SK-N-SH (cell line): ENCODE measurements around the gene RASGRF2. TPM values are rescaled to one million over a fixed set of nuclear protein-coding genes. Genes with fewer than 3 reads are reported as not detected.

ENCODE experiments used
- CTCF ChIA-PET: fragments of 300-600, 350-600 bp; formaldehyde crosslinking; extraction: SDS; loops from one replicate; lab custom pipeline; 2021; lab: Yijun Ruan, JAX
- POLR2A ChIA-PET: fragments of 350-600 bp; sonication (Branson Sonifier 250); formaldehyde crosslinking; extraction: SDS; loops from one replicate; lab custom pipeline; 2020; ENCODE audit warnings: antibody characterized with exemption, inconsistent platforms; lab: Yijun Ruan, JAX
- DNase-seq: peaks from one replicate; pipeline ENCODE4 v3.0.0; 2012
- H2AFZ ChIP-seq: fragments of 200-600 bp; sonication (generic); 2 replicates; pipeline ENCODE4 v1.8.1; 2016; ENCODE audit warnings: antibody characterized with exemption, mild to moderate bottlenecking, low read depth
- H3F3A ChIP-seq: fragments of 200-600 bp; sonication (generic); replicated peaks from 2 replicates; pipeline ENCODE3; 2016; ENCODE audit warnings: antibody characterized with exemption, mild to moderate bottlenecking; ENCODE audit not compliant: insufficient read depth
- H3K27ac ChIP-seq, 2 experiments: fragments of 200-500 bp in 1 of 2; fragments of 200-600 bp in 1 of 2; sonication (Bioruptor generic) in 1 of 2; sonication (generic), shearing (Covaris generic) in 1 of 2; 2 replicates each; pipeline versions ENCODE4 v1.5.1 to v1.6.1; 2014 to 2016; ENCODE audit warnings: low read depth in 2 of 2, inconsistent platforms in 1 of 2, low read length in 1 of 2, mild to moderate bottlenecking in 1 of 2, mixed read lengths in 1 of 2
- H3K27me3 ChIP-seq: fragments of 200-600 bp; sonication (generic), shearing (Covaris generic); 2 replicates; pipeline ENCODE4 v1.6.1; 2016; ENCODE audit warnings: mixed run types; ENCODE audit not compliant: insufficient read depth
- H3K36me3 ChIP-seq, 2 experiments: fragments of 200-500 bp in 1 of 2; fragments of 200-600 bp in 1 of 2; sonication (Bioruptor generic) in 1 of 2; sonication (generic) in 1 of 2; replicated peaks in 1 of 2; 2 replicates each; pipeline versions ENCODE3 to v1.5.1; 2014 to 2016; ENCODE audit warnings: low read length in 1 of 2, mild to moderate bottlenecking in 1 of 2; ENCODE audit not compliant: insufficient read depth in 2 of 2, control insufficient read depth in 1 of 2
- H3K4me1 ChIP-seq, 2 experiments: fragments of 200-500 bp in 1 of 2; fragments of 200-600 bp in 1 of 2; sonication (Bioruptor generic) in 1 of 2; sonication (generic), shearing (Covaris generic) in 1 of 2; 2 replicates each; pipeline versions ENCODE4 v1.5.1 to v1.6.1; 2014 to 2016; ENCODE audit warnings: low read depth in 1 of 2, low read length in 1 of 2, mixed run types in 1 of 2; ENCODE audit not compliant: insufficient read depth in 2 of 2, control insufficient read depth in 1 of 2
- H3K4me2 ChIP-seq: fragments of 200-600 bp; sonication (generic), shearing (Covaris generic); 2 replicates; pipeline ENCODE4 v1.6.1; 2017; ENCODE audit warnings: mixed run types
- H3K4me3 ChIP-seq, 2 experiments: fragments of 200-500 bp in 1 of 2; fragments of 200-600 bp in 1 of 2; sonication (Bioruptor generic) in 1 of 2; sonication (generic), shearing (Covaris generic) in 1 of 2; 2 replicates each; pipeline versions ENCODE4 v1.5.1 to v1.8.1; 2014 to 2016; ENCODE audit warnings: low read depth in 2 of 2, inconsistent platforms in 1 of 2, low read length in 1 of 2, mild to moderate bottlenecking in 1 of 2, mixed read lengths in 1 of 2, moderate library complexity in 1 of 2
- H3K79me2 ChIP-seq: fragments of 200-600 bp; sonication (generic); 2 replicates; pipeline ENCODE4 v1.8.1; 2017; ENCODE audit warnings: mild to moderate bottlenecking; ENCODE audit not compliant: insufficient read depth
- H3K9ac ChIP-seq: fragments of 200-600 bp; sonication (generic); 2 replicates; pipeline ENCODE4 v1.6.1; 2017; ENCODE audit warnings: mixed run types
- H3K9me2 ChIP-seq: fragments of 200-600 bp; sonication (generic); 2 replicates; pipeline ENCODE4 v1.6.1; 2017; ENCODE audit warnings: mixed run types
- H3K9me3 ChIP-seq: fragments of 200-600 bp; sonication (generic); 2 replicates; pipeline ENCODE4 v1.6.1; 2017; ENCODE audit warnings: mixed run types, mild to moderate bottlenecking, moderate library complexity
- H4K20me1 ChIP-seq: fragments of 200-600 bp; sonication (generic); 2 replicates; pipeline ENCODE4 v1.6.1; 2017; ENCODE audit warnings: mild to moderate bottlenecking, mixed run types; ENCODE audit not compliant: insufficient read depth
- ELF1 ChIP-seq: IDR thresholded peaks from 2 replicates; pipeline ENCODE4 v1.4.0; 2012
- EZH2phosphoT487 ChIP-seq: fragments of 200-600 bp; sonication (generic); IDR thresholded peaks from 2 replicates; pipeline ENCODE4 v1.6.1; 2017; ENCODE audit warnings: low read depth, mixed run types, mild to moderate bottlenecking, antibody characterized with exemption, moderate library complexity, borderline replicate concordance
- GABPA ChIP-seq: IDR thresholded peaks from 2 replicates; pipeline ENCODE4 v1.4.0; 2012; ENCODE audit warnings: low read depth, mild to moderate bottlenecking
- GATA2 ChIP-seq: sonication (generic); formaldehyde crosslinking; IDR thresholded peaks from 2 replicates; pipeline ENCODE4 v1.5.0; 2020; ENCODE audit warnings: mild to moderate bottlenecking, missing genetic modification reagents
- JUND ChIP-seq: IDR thresholded peaks from 2 replicates; pipeline ENCODE4 v1.4.0; 2012
- MXI1 ChIP-seq: IDR thresholded peaks from 2 replicates; pipeline ENCODE4 v1.6.1; 2012; ENCODE audit warnings: mild to moderate bottlenecking, low read depth, low read length, improper control_type of control experiment
- NRF1 ChIP-seq: IDR thresholded peaks from 2 replicates; pipeline ENCODE4 v1.6.1; 2012; ENCODE audit warnings: low read depth, mild to moderate bottlenecking, low read length
- POLR2AphosphoS5 ChIP-seq: IDR thresholded peaks from 2 replicates; pipeline ENCODE4 v1.6.1; 2012; ENCODE audit warnings: low read depth, low read length
- RFX5 ChIP-seq: IDR thresholded peaks from 2 replicates; pipeline ENCODE4 v1.6.1; 2012; ENCODE audit warnings: mild to moderate bottlenecking, improper control_type of control experiment, low read length
- SIN3A ChIP-seq: IDR thresholded peaks from 2 replicates; pipeline ENCODE4 v1.6.1; 2012; ENCODE audit warnings: low read depth, mild to moderate bottlenecking, low read length, moderate library complexity, borderline replicate concordance
- SMC3 ChIP-seq: IDR thresholded peaks from 2 replicates; pipeline ENCODE4 v1.6.1; 2012; ENCODE audit warnings: low read depth, low read length, improper control_type of control experiment
- TAF1 ChIP-seq: IDR thresholded peaks from 2 replicates; pipeline ENCODE4 v1.6.1; 2012; ENCODE audit warnings: low read depth, mild to moderate bottlenecking, low read length, moderate library complexity, borderline replicate concordance
- TCF12 ChIP-seq: IDR thresholded peaks from 2 replicates; pipeline ENCODE4 v1.4.0; 2012
- WGBS: methylation state at CpG from one replicate; pipeline ENCODE4 v1.1.6; 2017; ENCODE audit warnings: low lambda C conversion rate; 5-methylcytosine and 5-hydroxymethylcytosine counted together
- polyA plus RNA-seq, 3 experiments: library from polyadenylated mRNA; depleted of rRNA; stranded (reverse); fragments of >200 nt; gene quantifications; 2 replicates each; pipeline ENCODE4 v1.2.3, GENCODE V29; 2012
- TF ChIP-seq, protein P1 (sequence below): fragments of 200-600 bp; sonication (generic); IDR thresholded peaks from 2 replicates; pipeline ENCODE4 v1.6.1; 2017; ENCODE audit warnings: antibody characterized with exemption, mild to moderate bottlenecking, moderate library complexity
- TF ChIP-seq, protein P2 (sequence below): IDR thresholded peaks from 2 replicates; pipeline ENCODE4 v1.4.0; 2012; ENCODE audit warnings: low read depth, borderline replicate concordance
- TF ChIP-seq, protein P3 (sequence below): IDR thresholded peaks from 2 replicates; pipeline ENCODE4 v1.4.0; 2012; ENCODE audit warnings: low read depth, borderline replicate concordance
- TF ChIP-seq, protein P4 (sequence below): IDR thresholded peaks from 2 replicates; pipeline ENCODE4; 2012
- TF ChIP-seq, protein P5 (sequence below): fragments of 150-350 bp; IDR thresholded peaks from 2 replicates; pipeline ENCODE4 v1.6.1; 2017; ENCODE audit warnings: antibody characterized with exemption, low read length, low read depth, borderline replicate concordance
- TF ChIP-seq, protein P6 (sequence below): fragments of 150-350 bp; IDR thresholded peaks from 2 replicates; pipeline ENCODE4 v1.6.1; 2016; ENCODE audit warnings: mild to moderate bottlenecking, low read depth, low read length
- TF ChIP-seq, protein P7 (sequence below): IDR thresholded peaks from 2 replicates; pipeline ENCODE4 v1.4.0; 2012; ENCODE audit warnings: low read depth

The RASGRF2 gene
- polyA plus RNA-seq, 1 of the 3 experiments (the other 2 are of a cell fraction) = under 0.01 TPM

DNA sequence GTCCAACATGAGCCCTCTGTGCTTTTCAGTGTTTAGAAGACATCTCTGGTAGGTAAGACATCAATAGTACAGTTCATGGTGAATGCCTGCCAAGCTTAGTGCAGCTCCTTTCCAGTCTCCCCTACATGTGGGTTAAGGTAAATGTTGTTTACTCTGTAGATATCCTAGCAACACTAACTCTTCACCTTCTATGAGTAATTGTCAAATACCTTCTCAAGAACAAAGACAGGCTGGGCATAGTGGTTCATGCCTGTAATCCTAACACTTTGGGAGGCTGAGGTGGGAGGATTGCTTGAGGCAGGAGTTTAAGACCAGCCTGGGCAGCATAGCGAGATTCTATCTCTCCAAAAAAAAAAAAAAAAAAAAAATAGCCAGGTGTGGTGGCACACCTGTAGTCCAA is 18.7 kb upstream of the RASGRF2 start (continued):
- TF ChIP-seq MXI1 (no peak), POLR2AphosphoS5 (no peak), RFX5 (no peak), JUND (no peak), TCF12 (no peak)
- TF ChIP-seq, protein P1, sequence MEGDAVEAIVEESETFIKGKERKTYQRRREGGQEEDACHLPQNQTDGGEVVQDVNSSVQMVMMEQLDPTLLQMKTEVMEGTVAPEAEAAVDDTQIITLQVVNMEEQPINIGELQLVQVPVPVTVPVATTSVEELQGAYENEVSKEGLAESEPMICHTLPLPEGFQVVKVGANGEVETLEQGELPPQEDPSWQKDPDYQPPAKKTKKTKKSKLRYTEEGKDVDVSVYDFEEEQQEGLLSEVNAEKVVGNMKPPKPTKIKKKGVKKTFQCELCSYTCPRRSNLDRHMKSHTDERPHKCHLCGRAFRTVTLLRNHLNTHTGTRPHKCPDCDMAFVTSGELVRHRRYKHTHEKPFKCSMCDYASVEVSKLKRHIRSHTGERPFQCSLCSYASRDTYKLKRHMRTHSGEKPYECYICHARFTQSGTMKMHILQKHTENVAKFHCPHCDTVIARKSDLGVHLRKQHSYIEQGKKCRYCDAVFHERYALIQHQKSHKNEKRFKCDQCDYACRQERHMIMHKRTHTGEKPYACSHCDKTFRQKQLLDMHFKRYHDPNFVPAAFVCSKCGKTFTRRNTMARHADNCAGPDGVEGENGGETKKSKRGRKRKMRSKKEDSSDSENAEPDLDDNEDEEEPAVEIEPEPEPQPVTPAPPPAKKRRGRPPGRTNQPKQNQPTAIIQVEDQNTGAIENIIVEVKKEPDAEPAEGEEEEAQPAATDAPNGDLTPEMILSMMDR = no peak

DNA sequence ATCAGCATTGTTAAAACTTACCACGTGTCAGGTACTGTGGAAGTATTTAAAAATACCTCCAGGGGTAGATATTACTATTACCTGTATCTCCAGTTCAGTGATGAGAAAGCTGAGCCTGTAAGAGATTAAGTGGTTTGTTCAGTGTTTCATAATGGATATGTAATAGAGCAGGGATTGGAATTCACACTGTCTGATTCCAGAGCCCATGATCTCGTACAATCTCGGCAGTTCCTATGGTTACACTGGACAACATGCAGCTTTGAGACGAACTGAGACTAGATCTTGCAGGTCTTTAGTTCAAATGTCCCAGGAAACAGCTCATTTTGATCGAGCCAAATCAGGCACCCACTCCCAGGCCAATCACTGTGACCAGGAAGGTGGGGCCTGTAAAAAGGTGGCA is 8.8 kb upstream of the RASGRF2 start:
- Histone ChIP-seq H3K9me3 (no peaks in the 10 kb centered on the region), H2AFZ (no peak overlapping the region), H3F3A (no peaks in the 10 kb centered on the region), H3K36me3 (no peaks in the 10 kb centered on the region), H3K9me2 (no peaks in the 10 kb centered on the region), H3K4me3 (no peak overlapping the region), H3K27ac (no peak overlapping the region), H3K27me3 (no peaks in the 10 kb centered on the region; the same call in 1 of the 2 replicates), H3K4me2 (no peak overlapping the region), H3K4me1 (no peaks in the 10 kb centered on the region), H3K79me2 (no peaks in the 10 kb centered on the region), H3K9ac (no peak overlapping the region), H4K20me1 (no peaks in the 10 kb centered on the region)
- CTCF ChIA-PET = no interaction called here
- 46% methylated on average over 5 of the region's 5 CpGs for WGBS
- no peak for DNase-seq
- no peak for TF ChIP-seq NRF1
- TF ChIP-seq, protein P2, sequence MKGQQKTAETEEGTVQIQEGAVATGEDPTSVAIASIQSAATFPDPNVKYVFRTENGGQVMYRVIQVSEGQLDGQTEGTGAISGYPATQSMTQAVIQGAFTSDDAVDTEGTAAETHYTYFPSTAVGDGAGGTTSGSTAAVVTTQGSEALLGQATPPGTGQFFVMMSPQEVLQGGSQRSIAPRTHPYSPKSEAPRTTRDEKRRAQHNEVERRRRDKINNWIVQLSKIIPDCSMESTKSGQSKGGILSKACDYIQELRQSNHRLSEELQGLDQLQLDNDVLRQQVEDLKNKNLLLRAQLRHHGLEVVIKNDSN = no peak
- no peak for TF ChIP-seq SMC3
- no peak for TF ChIP-seq RFX5
- no peak for TF ChIP-seq JUND
- TF ChIP-seq, protein P3, sequence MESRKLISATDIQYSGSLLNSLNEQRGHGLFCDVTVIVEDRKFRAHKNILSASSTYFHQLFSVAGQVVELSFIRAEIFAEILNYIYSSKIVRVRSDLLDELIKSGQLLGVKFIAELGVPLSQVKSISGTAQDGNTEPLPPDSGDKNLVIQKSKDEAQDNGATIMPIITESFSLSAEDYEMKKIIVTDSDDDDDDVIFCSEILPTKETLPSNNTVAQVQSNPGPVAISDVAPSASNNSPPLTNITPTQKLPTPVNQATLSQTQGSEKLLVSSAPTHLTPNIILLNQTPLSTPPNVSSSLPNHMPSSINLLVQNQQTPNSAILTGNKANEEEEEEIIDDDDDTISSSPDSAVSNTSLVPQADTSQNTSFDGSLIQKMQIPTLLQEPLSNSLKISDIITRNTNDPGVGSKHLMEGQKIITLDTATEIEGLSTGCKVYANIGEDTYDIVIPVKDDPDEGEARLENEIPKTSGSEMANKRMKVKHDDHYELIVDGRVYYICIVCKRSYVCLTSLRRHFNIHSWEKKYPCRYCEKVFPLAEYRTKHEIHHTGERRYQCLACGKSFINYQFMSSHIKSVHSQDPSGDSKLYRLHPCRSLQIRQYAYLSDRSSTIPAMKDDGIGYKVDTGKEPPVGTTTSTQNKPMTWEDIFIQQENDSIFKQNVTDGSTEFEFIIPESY = no peak
- TF ChIP-seq, protein P4, sequence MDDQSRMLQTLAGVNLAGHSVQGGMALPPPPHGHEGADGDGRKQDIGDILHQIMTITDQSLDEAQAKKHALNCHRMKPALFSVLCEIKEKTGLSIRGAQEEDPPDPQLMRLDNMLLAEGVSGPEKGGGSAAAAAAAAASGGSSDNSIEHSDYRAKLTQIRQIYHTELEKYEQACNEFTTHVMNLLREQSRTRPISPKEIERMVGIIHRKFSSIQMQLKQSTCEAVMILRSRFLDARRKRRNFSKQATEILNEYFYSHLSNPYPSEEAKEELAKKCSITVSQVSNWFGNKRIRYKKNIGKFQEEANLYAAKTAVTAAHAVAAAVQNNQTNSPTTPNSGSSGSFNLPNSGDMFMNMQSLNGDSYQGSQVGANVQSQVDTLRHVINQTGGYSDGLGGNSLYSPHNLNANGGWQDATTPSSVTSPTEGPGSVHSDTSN = no peak
- TF ChIP-seq GABPA = no peak
- no peak for TF ChIP-seq GATA2 (CRISPR knock-in tag)
- TF ChIP-seq SIN3A = no peak
- TF ChIP-seq EZH2phosphoT487 = no peak
- TF ChIP-seq ELF1 = no peak
- TF ChIP-seq, protein P5, sequence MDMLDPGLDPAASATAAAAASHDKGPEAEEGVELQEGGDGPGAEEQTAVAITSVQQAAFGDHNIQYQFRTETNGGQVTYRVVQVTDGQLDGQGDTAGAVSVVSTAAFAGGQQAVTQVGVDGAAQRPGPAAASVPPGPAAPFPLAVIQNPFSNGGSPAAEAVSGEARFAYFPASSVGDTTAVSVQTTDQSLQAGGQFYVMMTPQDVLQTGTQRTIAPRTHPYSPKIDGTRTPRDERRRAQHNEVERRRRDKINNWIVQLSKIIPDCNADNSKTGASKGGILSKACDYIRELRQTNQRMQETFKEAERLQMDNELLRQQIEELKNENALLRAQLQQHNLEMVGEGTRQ = no peak
- TF ChIP-seq MXI1 = no peak
- TF ChIP-seq, protein P1 = no peak
- TF ChIP-seq, protein P6, sequence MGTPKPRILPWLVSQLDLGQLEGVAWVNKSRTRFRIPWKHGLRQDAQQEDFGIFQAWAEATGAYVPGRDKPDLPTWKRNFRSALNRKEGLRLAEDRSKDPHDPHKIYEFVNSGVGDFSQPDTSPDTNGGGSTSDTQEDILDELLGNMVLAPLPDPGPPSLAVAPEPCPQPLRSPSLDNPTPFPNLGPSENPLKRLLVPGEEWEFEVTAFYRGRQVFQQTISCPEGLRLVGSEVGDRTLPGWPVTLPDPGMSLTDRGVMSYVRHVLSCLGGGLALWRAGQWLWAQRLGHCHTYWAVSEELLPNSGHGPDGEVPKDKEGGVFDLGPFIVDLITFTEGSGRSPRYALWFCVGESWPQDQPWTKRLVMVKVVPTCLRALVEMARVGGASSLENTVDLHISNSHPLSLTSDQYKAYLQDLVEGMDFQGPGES = no peak
- TF ChIP-seq TCF12 = no peak
- TF ChIP-seq, protein P7, sequence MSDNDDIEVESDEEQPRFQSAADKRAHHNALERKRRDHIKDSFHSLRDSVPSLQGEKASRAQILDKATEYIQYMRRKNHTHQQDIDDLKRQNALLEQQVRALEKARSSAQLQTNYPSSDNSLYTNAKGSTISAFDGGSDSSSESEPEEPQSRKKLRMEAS = no peak
- TF ChIP-seq TAF1 = no peak
- POLR2A ChIA-PET = no interaction called here
